Adipocyte (in vitro differentiated cells): ENCODE data around the gene PIAS3.
A peak's percentile ranks its signal among the peaks of the same experiment; 100 is the strongest.

Experiments used
- DNase-seq: peaks from one replicate; pipeline ENCODE4 v3.0.0-alpha.2; 2015; ENCODE audit warnings: low read depth
- H3K27me3 ChIP-seq: replicated peaks from 2 replicates; pipeline ENCODE4 v1.7.0; 2013; ENCODE audit warnings: mild to moderate bottlenecking, low read length, moderate library complexity; ENCODE audit not compliant: control insufficient read depth, insufficient read depth
- H3K36me3 ChIP-seq: 2 replicates; pipeline ENCODE4 v1.7.0; 2013; ENCODE audit warnings: low read length, mild to moderate bottlenecking, moderate library complexity; ENCODE audit not compliant: control insufficient read depth, insufficient read depth, severe bottlenecking
- H3K4me1 ChIP-seq: 2 replicates; pipeline ENCODE4 v1.7.0; 2013; ENCODE audit warnings: mild to moderate bottlenecking, low read length, moderate library complexity; ENCODE audit not compliant: control insufficient read depth, insufficient read depth
- H3K4me3 ChIP-seq: 2 replicates; pipeline ENCODE4 v1.7.0; 2013; ENCODE audit warnings: mild to moderate bottlenecking, low read length, moderate library complexity
- H3K9ac ChIP-seq: 2 replicates; pipeline ENCODE4 v1.7.0; 2013; ENCODE audit warnings: mild to moderate bottlenecking, low read length, moderate library complexity
- H3K9me3 ChIP-seq: 2 replicates; pipeline ENCODE4 v1.7.0; 2013; ENCODE audit warnings: mild to moderate bottlenecking, low read length, moderate library complexity; ENCODE audit not compliant: control insufficient read depth

The PIAS3 gene

DNA sequence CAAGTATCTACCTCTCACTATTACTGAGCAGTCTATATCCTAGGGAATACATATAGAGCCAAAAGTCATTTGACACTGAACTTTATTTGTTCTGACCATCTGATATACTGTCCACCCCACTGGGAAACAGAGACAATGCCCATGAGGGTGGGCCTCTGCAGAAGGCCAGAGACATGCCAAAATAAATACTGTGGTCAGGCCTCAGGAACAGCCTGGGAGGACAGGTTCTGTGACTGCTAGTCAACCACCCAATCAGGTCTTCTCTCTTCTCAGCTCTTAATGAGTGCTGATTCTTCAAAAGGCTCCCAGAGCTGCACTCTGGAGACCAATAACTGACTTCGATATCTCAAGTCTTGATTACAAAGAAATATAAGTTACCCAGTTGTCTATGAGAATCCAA, 32.3 kb upstream of the PIAS3 start:
- Histone ChIP-seq H3K4me1 (peaks cover 35% of the 10 kb centered on the region), H3K36me3 (no peaks in the 10 kb centered on the region), H3K4me3 (peak overlapping the region; percentile 59), H3K9me3 (no peaks in the 10 kb centered on the region), H3K27me3 (no peaks in the 10 kb centered on the region), H3K9ac (peak overlapping the region; percentile 79)
- DNase-seq: peak; percentile 34

DNA sequence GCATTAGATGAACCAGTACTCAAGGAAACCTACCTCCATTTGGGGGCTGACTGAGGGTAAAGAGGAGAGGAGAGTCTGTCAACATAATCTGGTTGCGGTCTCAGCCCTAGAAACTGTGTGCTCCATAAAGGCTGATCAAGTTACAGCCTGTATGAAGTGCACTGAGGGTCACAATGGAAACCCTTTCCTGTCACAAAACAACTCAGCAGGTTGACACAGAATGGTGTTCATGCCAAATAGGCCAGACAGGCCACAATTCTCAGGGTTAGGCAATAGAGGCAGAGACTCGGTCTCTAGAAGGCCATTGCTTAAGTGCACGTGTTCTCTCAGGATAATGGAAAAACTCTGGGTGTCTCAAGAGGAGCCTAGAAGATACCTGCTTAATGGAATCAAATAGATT, 30.8 kb upstream of the PIAS3 start:
- Histone ChIP-seq H3K4me1 (peaks cover 43% of the 10 kb centered on the region), H3K27me3 (no peaks in the 10 kb centered on the region), H3K9ac (no peak overlapping the region), H3K4me3 (no peak overlapping the region), H3K9me3 (no peaks in the 10 kb centered on the region), H3K36me3 (no peaks in the 10 kb centered on the region)
- DNase-seq: no peak

DNA sequence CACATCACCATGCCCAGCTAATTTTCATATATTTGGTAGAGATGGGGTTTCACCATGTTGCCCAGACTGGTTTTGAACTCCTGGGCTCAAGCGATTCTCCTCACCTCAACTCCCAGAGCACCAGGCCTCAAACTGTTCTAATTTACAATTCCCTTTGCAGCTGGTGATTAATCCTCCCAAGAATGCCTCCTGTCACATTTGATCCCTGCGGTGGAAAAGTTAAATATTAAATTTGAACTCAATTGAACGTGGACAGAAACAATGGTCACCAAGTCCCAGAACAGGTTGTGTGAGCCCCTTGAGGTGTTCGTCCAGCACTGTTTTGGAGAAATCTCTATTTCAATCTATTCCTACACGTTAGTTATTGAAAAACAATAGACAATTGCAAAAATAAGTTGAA, 28.8 kb upstream of the PIAS3 start:
- H3K4me3 ChIP-seq: no peak overlapping the region
- H3K9me3 ChIP-seq: no peaks in the 10 kb centered on the region
- H3K27me3 ChIP-seq: no peaks in the 10 kb centered on the region
- no peaks in the 10 kb centered on the region for H3K36me3 ChIP-seq
- no peak for DNase-seq
- H3K4me1 ChIP-seq: peaks cover 53% of the 10 kb centered on the region
- no peak overlapping the region for H3K9ac ChIP-seq

DNA sequence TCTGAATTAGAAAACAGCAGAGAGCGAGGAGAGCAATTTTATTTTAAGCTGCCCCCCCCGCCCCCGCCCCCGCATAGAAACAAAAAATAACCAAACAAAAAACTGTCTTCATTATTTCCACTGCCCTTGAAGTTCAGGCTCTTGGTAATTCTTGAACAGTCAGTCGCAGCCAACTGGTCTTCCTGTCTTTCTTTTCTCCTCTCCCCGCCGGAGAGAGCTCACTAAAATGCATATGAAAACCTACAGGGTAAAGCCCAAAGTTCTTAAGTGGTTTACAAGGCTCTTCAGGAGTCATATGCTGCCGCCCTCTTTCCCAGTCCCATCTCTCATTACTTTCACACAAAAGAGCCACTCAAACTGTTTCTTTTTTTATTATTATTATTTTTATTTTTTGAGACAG, 27.9 kb upstream of the PIAS3 start:
- Histone ChIP-seq H3K9me3 (no peaks in the 10 kb centered on the region), H3K4me1 (peaks cover 44% of the 10 kb centered on the region), H3K36me3 (no peaks in the 10 kb centered on the region), H3K9ac (no peak overlapping the region), H3K27me3 (no peaks in the 10 kb centered on the region), H3K4me3 (no peak overlapping the region)
- no peak for DNase-seq

DNA sequence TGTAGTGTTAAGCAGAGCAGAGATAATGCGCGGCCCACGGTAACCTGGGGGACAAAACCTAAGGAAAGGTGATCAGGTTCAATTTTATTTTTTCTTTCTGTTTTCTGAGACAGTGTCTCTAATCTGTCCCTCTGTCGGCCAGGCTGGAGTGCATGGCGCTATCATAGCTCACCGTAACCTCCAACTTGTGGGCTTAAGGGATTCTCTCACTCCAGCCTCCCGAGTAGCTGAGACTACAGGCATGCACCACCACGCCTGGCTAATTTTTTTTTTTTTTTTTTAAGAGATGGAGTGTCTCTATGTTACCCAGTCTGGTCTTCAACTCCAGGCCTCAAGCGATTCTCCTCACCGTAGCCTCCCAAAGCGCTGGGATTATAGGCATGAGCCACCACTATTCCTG, 27.5 kb upstream of the PIAS3 start:
- Histone ChIP-seq H3K36me3 (no peaks in the 10 kb centered on the region), H3K4me1 (peaks cover 40% of the 10 kb centered on the region), H3K9ac (peak overlapping the region; percentile 51), H3K4me3 (peak overlapping the region; percentile 85), H3K9me3 (no peaks in the 10 kb centered on the region), H3K27me3 (no peaks in the 10 kb centered on the region)
- no peak for DNase-seq

DNA sequence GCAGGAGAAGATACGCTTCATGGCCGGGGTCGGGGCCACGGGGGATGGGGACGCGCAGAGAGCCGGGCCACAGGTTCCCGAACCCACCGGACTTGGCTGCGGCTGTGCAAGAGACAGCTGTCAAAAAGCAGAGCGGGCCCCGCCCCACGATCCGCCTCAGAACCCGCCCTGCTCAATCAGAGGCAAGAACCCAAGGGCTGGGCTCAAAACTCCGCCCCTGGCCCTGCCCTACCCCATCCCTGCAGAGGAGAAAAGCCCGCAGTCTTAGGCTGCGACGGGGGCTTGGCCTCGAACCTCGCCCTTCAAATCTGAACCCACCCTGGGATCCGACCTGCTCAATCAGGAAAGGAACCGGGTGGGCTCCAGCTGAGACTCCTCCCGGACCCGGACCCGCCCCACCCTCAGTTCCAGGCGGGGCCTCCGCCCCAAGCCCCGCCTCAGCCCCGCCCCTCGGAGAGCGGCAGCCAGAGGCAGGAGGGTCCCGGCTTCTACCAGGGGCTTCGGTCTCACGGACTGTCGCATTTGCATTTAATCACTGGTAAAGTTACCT, 26.9 kb upstream of the PIAS3 start, which contains the start of gene ANKRD35:
ANKRD35 (minus strand) TSS at position 129 of the 550 bp plus-strand sequence; CDS start at position 21, 108 bp downstream.
- H3K27me3 ChIP-seq: no peaks in the 10 kb centered on the region

DNA sequence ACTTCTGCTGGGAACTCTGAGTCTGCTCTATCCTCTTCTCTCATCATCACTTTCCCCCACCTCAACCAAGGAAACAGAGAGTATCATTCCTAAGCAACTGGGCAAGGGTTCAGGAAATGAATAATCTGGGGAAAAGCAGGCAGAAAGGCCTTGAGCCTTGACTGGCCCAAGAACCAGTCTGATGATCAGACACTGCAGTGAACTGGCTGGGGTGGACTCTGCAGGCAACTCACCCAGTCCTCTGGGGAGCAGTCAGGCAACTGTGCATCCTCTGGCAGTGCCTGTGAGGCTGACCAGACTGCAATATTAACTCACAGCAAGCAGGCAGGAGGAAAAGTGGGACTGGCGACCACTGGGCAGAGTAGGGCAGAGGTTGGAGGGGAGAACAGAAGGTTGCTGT, 25.8 kb upstream of the PIAS3 start:
- H3K9me3 ChIP-seq: no peaks in the 10 kb centered on the region
- H3K4me1 ChIP-seq: peaks cover 25% of the 10 kb centered on the region
- H3K4me3 ChIP-seq: peak overlapping the region; percentile 85
- DNase-seq: no peak
- no peaks in the 10 kb centered on the region for H3K27me3 ChIP-seq
- peak overlapping the region; percentile 48 for H3K9ac ChIP-seq
- no peaks in the 10 kb centered on the region for H3K36me3 ChIP-seq

More for the DNA sequence above, 26.9 kb upstream of the PIAS3 start, which contains the start of gene ANKRD35:
- Histone ChIP-seq H3K9me3 (no peaks in the 10 kb centered on the region), H3K4me1 (peaks cover 34% of the 10 kb centered on the region), H3K36me3 (no peaks in the 10 kb centered on the region), H3K4me3 (peak within 1 kb of the TSS; percentile 85), H3K9ac (peak within 1 kb of the TSS; percentile 51)
- DNase-seq: peak; percentile 88

DNA sequence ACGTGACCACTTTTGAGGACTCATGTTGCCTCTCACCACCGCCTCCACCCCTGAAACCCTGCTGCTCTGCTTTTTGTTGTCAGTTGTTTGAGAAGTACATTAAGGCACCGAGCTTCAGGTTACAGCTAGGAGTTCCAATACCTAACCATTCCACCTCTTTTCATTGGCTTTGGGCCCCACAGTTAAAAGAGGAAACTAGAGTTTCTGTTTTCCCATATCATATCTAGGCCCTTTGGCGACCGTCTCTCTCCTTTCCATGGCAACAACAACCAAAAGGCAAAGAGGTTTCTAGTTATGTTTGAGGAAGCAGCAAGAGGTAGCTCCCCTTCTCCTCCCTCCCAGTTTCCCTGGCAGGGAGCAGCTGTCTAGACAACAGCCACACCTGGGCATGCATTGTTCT, 20.9 kb upstream of the PIAS3 start:
- Histone ChIP-seq H3K4me1 (peaks cover 15% of the 10 kb centered on the region), H3K9me3 (no peaks in the 10 kb centered on the region), H3K36me3 (no peaks in the 10 kb centered on the region), H3K27me3 (no peaks in the 10 kb centered on the region), H3K9ac (no peak overlapping the region), H3K4me3 (no peak overlapping the region)
- DNase-seq: no peak

DNA sequence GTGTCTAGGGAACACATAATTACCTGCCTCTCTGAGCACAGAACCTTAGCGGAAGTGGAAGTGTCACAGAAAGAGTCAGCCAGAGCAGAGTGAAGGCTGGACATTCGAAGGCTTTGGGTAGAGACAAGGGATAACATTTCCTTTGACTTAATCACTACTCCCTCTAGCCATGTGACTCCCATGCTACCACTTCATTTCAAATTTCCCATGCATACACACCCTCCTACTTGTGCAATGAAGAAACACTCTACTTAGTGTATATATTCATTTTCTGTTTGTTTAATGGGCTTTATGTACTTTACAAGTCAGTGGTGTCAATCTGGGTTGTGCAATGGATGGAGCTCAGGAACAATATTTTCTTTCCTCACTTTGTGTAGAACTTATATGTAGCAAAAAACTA, 19.8 kb upstream of the PIAS3 start:
- no peaks in the 10 kb centered on the region for H3K9me3 ChIP-seq
- peak; percentile 39 for DNase-seq
- H3K9ac ChIP-seq: no peak overlapping the region
- no peaks in the 10 kb centered on the region for H3K36me3 ChIP-seq
- H3K27me3 ChIP-seq: no peaks in the 10 kb centered on the region
- H3K4me3 ChIP-seq: no peak overlapping the region
- peaks cover 4% of the 10 kb centered on the region for H3K4me1 ChIP-seq

DNA sequence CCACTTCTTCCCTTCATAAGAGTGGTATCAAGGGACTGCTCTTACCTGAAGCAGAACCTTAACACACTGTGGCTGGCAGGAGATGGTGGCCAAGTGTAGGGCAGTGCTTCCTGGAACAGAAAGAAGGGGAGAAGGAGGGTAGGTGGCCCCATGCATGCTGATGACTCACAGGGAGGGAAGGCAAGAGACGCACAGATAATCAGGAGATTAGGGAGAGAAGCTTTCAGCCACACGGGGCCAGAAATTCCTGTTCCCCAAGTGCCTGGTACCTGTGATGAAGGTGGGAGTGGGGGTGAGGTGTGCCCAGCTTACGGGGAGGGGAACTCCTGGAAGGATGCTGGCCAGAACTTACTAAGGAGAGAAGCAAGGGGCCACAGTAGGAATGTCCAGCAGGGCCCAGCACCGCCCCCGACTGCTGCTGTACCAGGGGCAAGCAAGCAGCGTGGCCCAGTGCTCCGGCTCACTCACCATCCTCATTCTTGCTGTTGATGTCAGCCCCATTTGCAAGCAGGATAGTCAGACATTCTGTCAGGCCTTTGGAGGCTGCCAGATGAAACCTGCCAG, 19.1 kb upstream of the PIAS3 start:
- no peak overlapping the region for H3K9ac ChIP-seq
- H3K27me3 ChIP-seq: no peaks in the 10 kb centered on the region
- H3K36me3 ChIP-seq: no peaks in the 10 kb centered on the region
- H3K4me1 ChIP-seq: peaks cover 3% of the 10 kb centered on the region
- H3K4me3 ChIP-seq: no peak overlapping the region
- no peaks in the 10 kb centered on the region for H3K9me3 ChIP-seq
- DNase-seq: no peak

DNA sequence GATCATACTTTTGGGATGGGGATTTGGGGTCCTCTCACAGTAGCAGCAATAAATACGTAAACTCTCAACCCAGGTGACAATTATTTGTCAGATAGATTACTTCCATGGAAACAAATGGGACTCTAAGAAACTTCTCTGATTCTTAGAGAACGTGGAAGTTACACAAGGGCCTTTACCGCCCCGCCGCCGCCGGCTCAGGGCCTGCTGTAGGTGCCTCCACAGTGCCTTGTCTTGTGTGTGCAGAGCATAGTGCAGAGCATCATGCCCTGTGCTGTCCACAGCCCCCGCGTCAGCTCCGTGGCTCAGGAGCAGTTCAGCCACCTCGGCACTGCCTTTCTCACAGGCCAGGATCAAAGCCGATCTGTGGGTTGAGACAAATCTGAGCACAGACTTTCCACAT, 15.8 kb upstream of the PIAS3 start:
- no peaks in the 10 kb centered on the region for H3K27me3 ChIP-seq
- H3K36me3 ChIP-seq: no peaks in the 10 kb centered on the region

More for the DNA sequence above, 15.8 kb upstream of the PIAS3 start:
- Histone ChIP-seq H3K4me1 (peaks cover 21% of the 10 kb centered on the region), H3K4me3 (no peak overlapping the region), H3K9me3 (no peaks in the 10 kb centered on the region), H3K9ac (no peak overlapping the region)
- DNase-seq: no peak
